HG03571 (cell line): ENCODE results near the gene KRT8.

Experiments used
- ATAC-seq: cut with Tn5 transposase; IDR thresholded peaks from one replicate; pipeline ENCODE4 v1.9.1; 2021; ENCODE audit not compliant: unreplicated experiment

Gene KRT8

GRCh38 chr12:52848661-52849255 is 56.1 kb downstream of the KRT8 start, which contains the start of gene KRT78:
Gene KRT78, minus strand, starts transcription at chr12:52848994. Its CDS starts 64 bp downstream, at chr12:52848930.
- no peak for ATAC-seq

GRCh38 chr12:52847335-52848102 is 57.4 kb downstream of the KRT8 start:
- ATAC-seq: no peak
